ENCODE measurements around the gene SGCA.

Gene SGCA

GRCh38 chr17:50149417-50150353, 16.1 kb upstream of the SGCA start:
- DNase-seq = peak; percentile 57

- no peak for DNase-seq
These were observed 15.3 kb upstream of the SGCA start, which contains the start of gene PPP1R9B for GRCh38 chr17:50150354-50151040. Gene PPP1R9B, minus strand, starts transcription at chr17:50150677. Its CDS starts 164 bp downstream, at chr17:50150513.

GRCh38 chr17:50151041-50151936, 14.5 kb upstream of the SGCA start:
- DNase-seq = peak; percentile 93

- peak; percentile 92 for DNase-seq
These were observed 13.8 kb upstream of the SGCA start for GRCh38 chr17:50151937-50152547.

- no peak for DNase-seq
These were observed 13.1 kb upstream of the SGCA start for GRCh38 chr17:50152736-50153135.

GRCh38 chr17:50153650-50154575, 11.9 kb upstream of the SGCA start:
- DNase-seq = no peak

GRCh38 chr17:50154604-50155003, 11.2 kb upstream of the SGCA start:
- DNase-seq = no peak

GRCh38 chr17:50155115-50155819, 10.5 kb upstream of the SGCA start:
- DNase-seq = no peak

GRCh38 chr17:50157891-50158290, 7.9 kb upstream of the SGCA start:
- DNase-seq = no peak

GRCh38 chr17:50161023-50161910, 4.5 kb upstream of the SGCA start:
- peak; percentile 92 for DNase-seq

- no peak for DNase-seq
These were observed 3.9 kb upstream of the SGCA start for GRCh38 chr17:50161911-50162288.

- DNase-seq = no peak
These were observed 3.1 kb upstream of the SGCA start for GRCh38 chr17:50162466-50163254.

- no peak for DNase-seq
These were observed 1.7 kb upstream of the SGCA start for GRCh38 chr17:50163843-50164696.

GRCh38 chr17:50164697-50164988, 1.2 kb upstream of the SGCA start:
- DNase-seq = no peak

- DNase-seq = no peak
These were observed 739 bp upstream of the SGCA start for GRCh38 chr17:50165066-50165465.

- DNase-seq = no peak
These were observed 339 bp upstream of the SGCA start for GRCh38 chr17:50165466-50165865.

- DNase-seq = no peak
These were observed 845 bp downstream of the SGCA start for GRCh38 chr17:50166518-50167181.

Data from fibroblast of skin of right biceps (primary cell).